Measurements from ENCODE around the gene SPATA25.

DNA sequence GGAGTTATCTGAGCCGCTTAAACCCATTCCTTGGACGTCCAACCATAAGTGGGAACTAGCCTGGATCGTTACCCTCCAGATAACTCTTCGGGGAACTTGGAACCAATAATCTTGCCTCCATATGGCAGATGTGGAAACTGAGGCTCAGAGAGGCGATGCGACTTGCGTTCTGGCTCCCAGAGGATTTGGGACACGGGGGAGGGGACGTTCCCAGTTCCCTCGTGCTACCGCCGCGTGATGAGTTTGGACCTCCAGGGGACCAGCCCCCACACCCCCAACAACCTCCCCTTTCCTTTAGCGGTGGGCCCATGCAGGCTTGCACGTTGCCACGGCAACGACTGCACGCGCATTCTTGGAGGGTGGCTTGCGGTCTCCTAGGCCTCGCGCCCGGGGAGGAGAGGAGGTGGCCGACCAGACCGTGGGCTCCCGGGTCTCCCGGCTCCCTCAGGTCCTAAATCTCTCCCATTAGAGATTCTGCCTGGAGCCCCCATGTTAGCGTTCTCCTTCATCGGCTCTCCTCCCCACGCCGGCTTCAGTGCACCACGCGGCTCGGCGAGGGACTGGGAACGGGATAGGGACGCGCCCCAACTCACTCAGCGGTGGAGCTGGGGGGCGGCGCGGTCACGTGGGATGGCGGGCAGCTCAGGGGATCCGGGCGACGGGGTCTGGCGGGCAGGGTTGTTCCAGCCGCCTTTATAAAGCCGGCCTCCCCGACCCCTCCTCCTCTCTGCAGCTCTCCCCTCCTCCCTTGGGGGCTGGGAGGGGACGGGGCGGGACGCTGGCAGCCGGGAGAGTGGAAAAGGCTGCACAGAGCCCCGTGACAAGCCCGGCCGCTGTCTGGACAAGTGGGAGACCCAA, 24.3 kb upstream of the SPATA25 start, which contains the start of gene PLTP:
- TF ChIP-seq CTCF (conservative IDR thresholded peaks at IDR 0.05 in 1 of 2, IDR thresholded peaks at IDR 0.05 in 1 of 2; ENCODE audit: low read depth in 1 of 2, low read length in 2 of 2) (no peak), EZH2 (IDR thresholded peaks at IDR 0.05; ENCODE audit: low read length, missing control alignments) (no peak)
